ENCODE results near the gene BAAT. TPM values are rescaled to one million over a fixed set of nuclear protein-coding genes. Genes with fewer than 3 reads are reported as not detected.

The BAAT gene
- total RNA-seq, 4 donors from 2014 or later = not detected

DNA sequence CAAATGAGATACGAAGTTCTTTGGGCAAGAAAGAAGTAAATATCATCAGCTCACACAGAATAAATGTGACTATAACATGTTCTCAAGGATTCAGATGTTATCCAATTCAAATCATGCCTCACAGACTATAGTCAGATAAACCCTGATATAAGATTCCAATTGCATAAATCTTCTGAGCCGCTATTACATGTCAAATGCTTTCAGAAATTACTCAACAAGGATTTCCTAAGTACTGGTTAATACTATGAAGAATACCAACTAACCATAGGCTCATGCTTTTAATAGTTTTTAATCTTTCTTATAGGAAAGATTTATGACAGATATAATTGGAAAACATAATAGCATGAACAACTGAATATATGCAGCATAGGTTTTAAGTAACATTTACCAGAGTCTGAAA lies 73.6 kb downstream of the BAAT start:
- no peak for DNase-seq
- intact Hi-C loops (cut with DNase I; ENCODE audit: low total_unique reads) = no loop called here
- TF ChIP-seq POLR2A (IDR thresholded peaks at IDR 0.05) = no peak
- TF ChIP-seq, protein P1, sequence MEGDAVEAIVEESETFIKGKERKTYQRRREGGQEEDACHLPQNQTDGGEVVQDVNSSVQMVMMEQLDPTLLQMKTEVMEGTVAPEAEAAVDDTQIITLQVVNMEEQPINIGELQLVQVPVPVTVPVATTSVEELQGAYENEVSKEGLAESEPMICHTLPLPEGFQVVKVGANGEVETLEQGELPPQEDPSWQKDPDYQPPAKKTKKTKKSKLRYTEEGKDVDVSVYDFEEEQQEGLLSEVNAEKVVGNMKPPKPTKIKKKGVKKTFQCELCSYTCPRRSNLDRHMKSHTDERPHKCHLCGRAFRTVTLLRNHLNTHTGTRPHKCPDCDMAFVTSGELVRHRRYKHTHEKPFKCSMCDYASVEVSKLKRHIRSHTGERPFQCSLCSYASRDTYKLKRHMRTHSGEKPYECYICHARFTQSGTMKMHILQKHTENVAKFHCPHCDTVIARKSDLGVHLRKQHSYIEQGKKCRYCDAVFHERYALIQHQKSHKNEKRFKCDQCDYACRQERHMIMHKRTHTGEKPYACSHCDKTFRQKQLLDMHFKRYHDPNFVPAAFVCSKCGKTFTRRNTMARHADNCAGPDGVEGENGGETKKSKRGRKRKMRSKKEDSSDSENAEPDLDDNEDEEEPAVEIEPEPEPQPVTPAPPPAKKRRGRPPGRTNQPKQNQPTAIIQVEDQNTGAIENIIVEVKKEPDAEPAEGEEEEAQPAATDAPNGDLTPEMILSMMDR (IDR thresholded peaks at IDR 0.05) = no peak
- H3K27me3 ChIP-seq = no peaks in the 10 kb centered on the region
- no peak overlapping the region for H3K27ac ChIP-seq
- no peaks in the 10 kb centered on the region for H3K9me3 ChIP-seq
- no peaks in the 10 kb centered on the region for H3K4me1 ChIP-seq
- H3K4me3 ChIP-seq = no peak overlapping the region
- H3K36me3 ChIP-seq = no peaks in the 10 kb centered on the region

Small RNA genes within 50 kb of the gene (small RNA-seq; reads per million reads assigned to genes)
- gene RF00322 = not detected

Other genes starting within 250 kb of the BAAT start
- gene MRPL50, start 13.6 kb upstream of the BAAT start, total RNA-seq = 10 to 100 TPM; 11.5 to 44.8 (median 23.2) TPM
- 10 to 100 TPM; 18.8 to 61.9 (median 34.0) TPM for gene ZNF189, start 13.8 kb upstream of the BAAT start, total RNA-seq
- under 1 TPM in 1 of 4 donors, not detected in 3; 0.95 TPM for gene ALDOB, start 50.8 kb upstream of the BAAT start, total RNA-seq
- gene RNF20, start 148.8 kb upstream of the BAAT start, total RNA-seq = 10 to 100 TPM; 27.1 to 48.3 (median 35.6) TPM
- gene PPP3R2, start 210.0 kb upstream of the BAAT start, total RNA-seq = under 1 TPM in 1 of 4 donors, not detected in 3; 0.07 TPM